Calu3 (cell line): ENCODE measurements around the gene DNAJB13. TPM values are rescaled to one million over a fixed set of nuclear protein-coding genes. Genes with fewer than 3 reads are reported as not detected.
A peak's percentile ranks its signal among the peaks of the same experiment; 100 is the strongest.

Source experiments
- BruUV-seq: library from RNA; stranded (reverse); fragments of 400-500 nt; replicated peaks from 2 replicates; lab custom pipeline; 2021; lab: Mats Ljungman, UMichigan
- CTCF ChIA-PET: fragments of 300-600 bp; sonication (Branson Sonifier 250); formaldehyde crosslinking; loops from one replicate; lab custom pipeline; 2022; ENCODE audit warnings: antibody characterized with exemption; lab: Charles Lee
- DNase-seq: peaks from one replicate; pipeline ENCODE4 v3.0.0; 2022
- H3K27ac Mint-ChIP-seq: one replicate; pipeline ENCODE4 v1.8.0; 2022; ENCODE audit warnings: mixed read lengths; ENCODE audit not compliant: unreplicated experiment
- H3K27me3 Mint-ChIP-seq: one replicate; pipeline ENCODE4 v1.8.0; 2022; ENCODE audit warnings: mixed read lengths; ENCODE audit not compliant: unreplicated experiment
- H3K36me3 Mint-ChIP-seq: one replicate; pipeline ENCODE4 v1.8.0; 2022; ENCODE audit warnings: mild to moderate bottlenecking, moderate library complexity, mixed read lengths; ENCODE audit not compliant: insufficient read depth, unreplicated experiment
- H3K4me1 Mint-ChIP-seq: one replicate; pipeline ENCODE4 v1.8.0; 2022; ENCODE audit warnings: mild to moderate bottlenecking, low read depth, mixed read lengths; ENCODE audit not compliant: unreplicated experiment
- H3K4me3 Mint-ChIP-seq: one replicate; pipeline ENCODE4 v1.8.0; 2022; ENCODE audit warnings: mild to moderate bottlenecking, low read depth, moderate library complexity, mixed read lengths; ENCODE audit not compliant: unreplicated experiment
- H3K9me3 Mint-ChIP-seq: one replicate; pipeline ENCODE4 v1.8.0; 2022; ENCODE audit warnings: low read depth, mixed read lengths; ENCODE audit not compliant: unreplicated experiment
- CTCF ChIP-seq: fragments of 200-600 bp; IDR thresholded peaks from one replicate; pipeline ENCODE4 v1.8.0; 2022; ENCODE audit warnings: antibody characterized with exemption; ENCODE audit not compliant: unreplicated experiment
- intact Hi-C: fragments of 100-400 bp; cut with micrococcal nuclease; formaldehyde crosslinking; loops from one replicate; pipeline ENCODE4 v1.10.0; 2022; ENCODE audit not compliant: unreplicated experiment
- total RNA-seq: library from RNA; stranded (reverse); gene quantifications from 2 replicates; pipeline ENCODE4 v1.2.3, GENCODE V29; 2022

Gene DNAJB13
- total RNA-seq, 1 experiment from 2014 or later, result 0.50 TPM

DNA sequence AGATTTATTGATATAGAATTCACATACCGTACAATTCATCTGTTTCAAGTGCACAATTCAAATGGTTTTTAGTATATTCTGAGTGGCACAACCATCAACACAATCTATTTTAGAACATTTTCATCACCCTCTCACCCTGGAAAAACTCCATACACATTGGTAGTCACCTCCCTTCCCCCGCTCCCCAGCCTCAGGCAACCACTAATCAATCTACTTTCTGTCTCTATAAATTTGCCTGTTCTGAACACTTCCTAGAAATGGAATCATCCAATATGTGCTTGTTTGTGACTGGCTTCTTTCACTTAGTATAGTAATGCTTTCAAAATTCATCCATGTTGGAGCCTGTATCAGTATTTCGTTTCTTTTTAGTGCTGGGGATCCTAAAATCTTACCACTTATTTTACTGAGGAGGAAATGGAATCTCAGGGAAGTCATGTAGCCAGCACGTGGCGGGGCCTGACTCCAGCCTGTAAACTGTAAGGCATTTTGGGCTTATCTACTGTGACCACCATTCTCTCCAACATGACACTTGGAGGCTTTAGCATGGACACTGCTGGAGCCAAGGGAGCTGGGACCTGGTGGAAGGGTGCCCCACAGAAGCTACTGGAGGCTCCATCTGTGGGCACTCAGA, 59.0 kb downstream of the DNAJB13 start:
- BruUV-seq, result no TSS peak
- Mint-ChIP-seq H3K27ac (no peak overlapping the region), H3K4me3 (no peak overlapping the region), H3K9me3 (no peaks in the 10 kb centered on the region), H3K4me1 (no peaks in the 10 kb centered on the region), H3K36me3 (peaks cover 5% of the 10 kb centered on the region), H3K27me3 (no peaks in the 10 kb centered on the region)
- DNase-seq, result no peak
- CTCF ChIA-PET, result no interaction called here
- intact Hi-C loops, result no loop called here
- no peak for TF ChIP-seq CTCF

DNA sequence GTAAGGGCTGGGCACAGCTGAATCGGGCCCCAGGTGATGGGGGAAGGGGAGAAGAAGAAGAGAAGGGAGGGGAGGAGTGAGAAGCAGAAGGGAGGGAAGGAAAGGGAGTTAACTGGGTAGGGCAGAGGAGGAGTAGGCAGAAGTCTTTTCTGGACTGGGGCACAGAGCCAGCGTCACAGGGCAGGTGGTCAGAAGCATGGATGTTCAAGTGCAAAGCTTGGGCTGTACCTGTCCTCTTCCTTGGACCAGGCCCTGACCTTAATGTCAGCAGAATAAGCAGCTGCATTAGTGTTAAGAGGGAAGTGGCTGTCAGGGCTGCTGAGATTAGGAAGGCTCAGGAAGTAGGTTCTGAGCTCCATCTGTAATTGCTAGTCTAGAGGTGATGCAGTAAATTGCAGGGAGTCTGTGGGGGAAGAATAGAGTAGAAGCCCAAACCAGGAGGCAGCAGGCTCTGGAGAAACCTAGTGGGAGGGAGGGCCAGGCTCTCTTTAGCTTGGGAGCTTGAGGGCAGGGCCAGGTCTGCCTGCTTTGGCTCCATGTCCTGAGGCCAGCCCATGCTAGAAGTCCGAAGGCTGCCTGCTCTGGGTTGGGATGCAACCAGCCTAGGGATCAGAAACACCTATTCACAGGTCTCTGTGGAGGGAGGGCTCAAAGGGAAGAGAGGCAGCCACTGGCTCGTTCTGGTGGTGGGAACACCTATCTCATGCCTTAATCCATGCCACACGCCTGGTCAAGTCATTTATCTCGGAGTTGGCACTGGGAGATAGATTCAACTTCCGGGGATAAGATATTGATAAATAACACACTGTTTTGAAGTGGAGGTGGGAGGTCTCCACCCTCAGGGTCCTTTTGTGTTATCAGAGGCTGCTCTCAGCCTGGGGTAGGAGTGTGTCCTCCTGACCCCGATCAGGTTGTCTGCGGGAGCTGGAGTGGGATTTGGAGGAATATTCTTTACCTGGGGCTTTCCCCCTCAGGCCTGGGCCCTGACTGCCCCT, 59.8 kb downstream of the DNAJB13 start:
- no peak for DNase-seq
- BruUV-seq, result no TSS peak
- Mint-ChIP-seq H3K4me1 (no peaks in the 10 kb centered on the region), H3K27me3 (no peaks in the 10 kb centered on the region), H3K9me3 (no peaks in the 10 kb centered on the region), H3K4me3 (no peak overlapping the region), H3K36me3 (peaks cover 5% of the 10 kb centered on the region), H3K27ac (no peak overlapping the region)
- CTCF ChIA-PET, result no interaction called here
- TF ChIP-seq CTCF, result no peak
- intact Hi-C loops, result no loop called here

GRCh38 chr11:74011360-74012073, 60.7 kb downstream of the DNAJB13 start:
- no peaks in the 10 kb centered on the region for H3K9me3 Mint-ChIP-seq
- no TSS peak for BruUV-seq
- peak overlapping the region; percentile 39 for H3K27ac Mint-ChIP-seq
- no peak for DNase-seq
- TF ChIP-seq CTCF, result no peak
- CTCF ChIA-PET, result interaction anchor here (0.7 kb wide), 1 partner anchor 481 kb away, joined by 3 read pairs; no protein-coding TSS in a partner anchor
- H3K36me3 Mint-ChIP-seq, result peaks cover 5% of the 10 kb centered on the region
- intact Hi-C loops, result no loop called here
- no peaks in the 10 kb centered on the region for H3K27me3 Mint-ChIP-seq
- no peak overlapping the region for H3K4me3 Mint-ChIP-seq
- no peaks in the 10 kb centered on the region for H3K4me1 Mint-ChIP-seq

DNA sequence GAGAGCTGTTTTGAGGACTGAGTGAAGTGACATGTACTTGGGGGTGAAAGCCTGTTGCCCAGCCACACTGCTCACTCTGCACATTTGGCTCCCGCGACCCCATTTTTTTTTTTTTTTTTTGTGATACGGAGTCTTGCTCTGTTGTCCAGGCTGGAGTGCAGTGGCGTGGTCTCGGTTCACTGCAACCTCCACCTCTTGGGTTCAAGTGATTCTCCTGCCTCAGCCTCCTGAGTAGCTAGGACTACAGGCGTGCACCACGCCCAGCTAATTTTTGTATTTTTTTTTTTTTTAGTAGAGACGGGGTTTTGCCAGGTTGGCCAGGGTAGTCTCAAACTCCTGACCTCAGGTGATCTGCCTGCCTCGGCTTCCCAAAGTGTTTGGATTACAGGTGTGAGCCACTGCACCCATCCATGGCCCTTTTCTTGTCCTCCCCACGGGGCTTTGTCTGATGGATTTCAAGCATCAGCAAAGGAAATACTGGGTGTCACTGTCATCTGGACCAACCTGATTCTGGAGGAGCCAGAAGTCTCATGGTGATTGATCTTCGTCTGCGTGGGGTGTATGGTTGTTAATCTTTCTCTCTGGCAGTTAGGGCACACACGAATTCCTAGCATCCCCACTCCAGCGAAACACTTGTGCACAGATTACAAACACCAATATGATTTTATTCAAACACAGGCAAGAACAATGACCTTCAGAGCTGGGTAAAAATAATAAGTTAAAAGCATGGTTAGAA, 61.4 kb downstream of the DNAJB13 start:
- intact Hi-C loops, result no loop called here
- Mint-ChIP-seq H3K36me3 (peaks cover 5% of the 10 kb centered on the region), H3K27ac (no peak overlapping the region), H3K4me3 (no peak overlapping the region), H3K27me3 (no peaks in the 10 kb centered on the region), H3K9me3 (no peaks in the 10 kb centered on the region), H3K4me1 (no peaks in the 10 kb centered on the region)
- no peak for DNase-seq
- CTCF ChIA-PET, result interaction anchor here (0.7 kb wide), 1 partner anchor 482 kb away, joined by 3 read pairs; no protein-coding TSS in a partner anchor
- TF ChIP-seq CTCF, result no peak
- BruUV-seq, result no TSS peak
